Spleen (tissue), 7 donors: ENCODE measurements around the gene FRK.

Experiments
- POLR2A ChIP-seq, 3 donors: fragments of 450-650 bp; IDR thresholded peaks; one replicate each; pipeline ENCODE4 v1.5.1; 2017; ENCODE audit warnings: antibody characterized with exemption in 3 of 3, mild to moderate bottlenecking in 1 of 3
- POLR2AphosphoS5 ChIP-seq, 3 donors: sonication (generic); formaldehyde crosslinking; IDR thresholded peaks; one replicate each; pipeline ENCODE4 v1.5.1; 2017; ENCODE audit warnings: antibody characterized with exemption in 3 of 3
- TF ChIP-seq, protein P1 (sequence below), 11 experiments: fragments of 200-600 bp in 7 of 11; fragments of 450-650 bp in 4 of 11; sonication (generic) in 4 of 11; IDR thresholded peaks in 8 of 11; conservative IDR thresholded peaks in 3 of 11; 1 replicate in 7 of 11; 2 replicates in 4 of 11; pipeline versions ENCODE4 v1.4.0 to v1.8.0; 2016 to 2021; ENCODE audit warnings: antibody characterized with exemption in 11 of 11, inconsistent platforms in 4 of 11, mild to moderate bottlenecking in 1 of 11
- donor health status: DM: no; HTN: no; CAD: no; lungs with moderate emphysema.
- donor health status: DM: no; HTN: no; CAD: no.
- donor health status: DM: no; HTN: no; CAD: no.

DNA sequence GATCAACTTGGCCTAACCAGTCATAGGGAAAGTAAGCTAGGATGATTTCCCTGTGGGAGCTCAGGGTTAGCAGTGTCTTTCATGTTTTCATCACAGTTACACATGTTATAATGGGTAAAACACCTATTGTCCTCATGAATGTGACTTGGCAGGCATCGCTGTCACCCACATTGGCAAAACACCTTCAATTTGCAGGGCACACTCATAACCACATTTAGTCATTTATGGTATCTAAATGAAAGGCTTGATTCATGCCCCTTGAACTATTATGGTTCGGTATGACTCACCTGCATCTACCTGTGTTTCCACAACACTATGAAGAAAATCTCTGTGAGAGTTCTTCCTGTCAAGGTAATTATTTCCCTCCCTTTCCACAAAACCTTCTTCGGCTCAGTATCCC lies 49.2 kb downstream of the FRK start:
- TF ChIP-seq, protein P1, sequence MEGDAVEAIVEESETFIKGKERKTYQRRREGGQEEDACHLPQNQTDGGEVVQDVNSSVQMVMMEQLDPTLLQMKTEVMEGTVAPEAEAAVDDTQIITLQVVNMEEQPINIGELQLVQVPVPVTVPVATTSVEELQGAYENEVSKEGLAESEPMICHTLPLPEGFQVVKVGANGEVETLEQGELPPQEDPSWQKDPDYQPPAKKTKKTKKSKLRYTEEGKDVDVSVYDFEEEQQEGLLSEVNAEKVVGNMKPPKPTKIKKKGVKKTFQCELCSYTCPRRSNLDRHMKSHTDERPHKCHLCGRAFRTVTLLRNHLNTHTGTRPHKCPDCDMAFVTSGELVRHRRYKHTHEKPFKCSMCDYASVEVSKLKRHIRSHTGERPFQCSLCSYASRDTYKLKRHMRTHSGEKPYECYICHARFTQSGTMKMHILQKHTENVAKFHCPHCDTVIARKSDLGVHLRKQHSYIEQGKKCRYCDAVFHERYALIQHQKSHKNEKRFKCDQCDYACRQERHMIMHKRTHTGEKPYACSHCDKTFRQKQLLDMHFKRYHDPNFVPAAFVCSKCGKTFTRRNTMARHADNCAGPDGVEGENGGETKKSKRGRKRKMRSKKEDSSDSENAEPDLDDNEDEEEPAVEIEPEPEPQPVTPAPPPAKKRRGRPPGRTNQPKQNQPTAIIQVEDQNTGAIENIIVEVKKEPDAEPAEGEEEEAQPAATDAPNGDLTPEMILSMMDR (IDR thresholded peaks at IDR 0.05 in 8 of 11, conservative IDR thresholded peaks at IDR 0.05 in 3 of 11) = no peak
- no peak for TF ChIP-seq POLR2A (IDR thresholded peaks at IDR 0.05)
- no peak for TF ChIP-seq POLR2AphosphoS5 (IDR thresholded peaks at IDR 0.05)
